K562 (cell line): Measurements from ENCODE around the gene MTRF1L. TPM values are rescaled to one million over a fixed set of nuclear protein-coding genes. Genes with fewer than 3 reads are reported as not detected.
A peak's percentile ranks its signal among the peaks of the same experiment; 100 is the strongest.

Source experiments
- E2F3 ChIP-seq: fragments of 250-450 bp; sonication (Bioruptor Pico); IDR thresholded peaks from 2 replicates; pipeline ENCODE4 v1.4.0; 2020; ENCODE audit warnings: mild to moderate bottlenecking
- ETS2 ChIP-seq: IDR thresholded peaks from 2 replicates; pipeline ENCODE4 v1.6.1; 2016; ENCODE audit warnings: borderline replicate concordance, missing genetic modification characterization, mild to moderate bottlenecking, moderate library complexity, missing compliant biosample characterization; ENCODE audit not compliant: poor library complexity, severe bottlenecking
- FIP1L1 ChIP-seq: fragments of 200-400 bp; formaldehyde crosslinking; IDR thresholded peaks from 2 replicates; pipeline ENCODE4 v1.6.1; 2018; ENCODE audit warnings: mild to moderate bottlenecking, low read depth, low read length; ENCODE audit not compliant: poor library complexity, severe bottlenecking
- HLTF ChIP-seq: fragments of 450-650 bp; IDR thresholded peaks from 2 replicates; pipeline ENCODE4 v1.6.1; 2016
- SP2 ChIP-seq: IDR thresholded peaks from 2 replicates; pipeline ENCODE4 v1.6.1; 2011; ENCODE audit warnings: mild to moderate bottlenecking, low read depth, low read length, moderate library complexity; ENCODE audit not compliant: poor library complexity, severe bottlenecking; ENCODE audit errors: extremely low read depth
- ZNF124 ChIP-seq: sonication (generic); formaldehyde crosslinking; IDR thresholded peaks from 2 replicates; pipeline ENCODE4 v1.8.1; 2022; ENCODE audit warnings: missing genetic modification reagents
- ZNF282 ChIP-seq: sonication (generic); formaldehyde crosslinking; IDR thresholded peaks from 2 replicates; pipeline ENCODE4 v1.8.1; 2023; ENCODE audit warnings: missing genetic modification reagents
- ZNF354B ChIP-seq: fragments of 250-450 bp; sonication (Bioruptor Pico); IDR thresholded peaks from 2 replicates; pipeline ENCODE4 v1.4.0; 2020
- ZNF707 ChIP-seq: fragments of 250-450 bp; sonication (Bioruptor Pico); conservative IDR thresholded peaks from 2 replicates; pipeline ENCODE4 v1.8.0; 2022; ENCODE audit warnings: inconsistent platforms, mild to moderate bottlenecking, moderate library complexity
- polyA plus RNA-seq, 8 experiments: library from polyadenylated mRNA; depleted of rRNA in 4 of 8; stranded (reverse) in 5 of 8; unstranded in 3 of 8; fragments of >200 nt; fragmentation: Nextera tagmentation in 2 of 8; fragmentation: Illumina TruSeq in 1 of 8; extraction: Ambion mirVana in 2 of 8; extraction: Trizol in 1 of 8; gene quantifications; 2 replicates each; pipeline versions ENCODE4 v1.2.1 to v1.2.3, GENCODE V29; 2011 to 2014; ENCODE audit warnings: inconsistent platforms in 1 of 8, missing spikeins in 1 of 8
- total RNA-seq, 7 experiments: library from RNA; depleted of rRNA in 6 of 7; stranded (reverse); fragments of >200 nt in 6 of 7; fragmentation: Illumina TruSeq in 2 of 7; extraction: Trizol in 2 of 7; gene quantifications; 2 replicates each; pipeline versions ENCODE4 v1.2.1 to v1.2.3, GENCODE V29; 2011 to 2021; ENCODE audit warnings: low replicate concordance in 1 of 7
- TF ChIP-seq, protein P1 (sequence below), 2 experiments: fragments of 450-650 bp in 1 of 2; sonication (generic) in 1 of 2; formaldehyde crosslinking in 1 of 2; IDR thresholded peaks; 2 replicates each; pipeline versions ENCODE4 v1.7.1 to v1.9.0; 2016 to 2022; ENCODE audit warnings: inconsistent platforms in 1 of 2, mild to moderate bottlenecking in 1 of 2, missing genetic modification reagents in 1 of 2
- TF ChIP-seq, protein P2 (sequence below): IDR thresholded peaks from 2 replicates; pipeline ENCODE4 v1.6.1; 2016; ENCODE audit warnings: missing genetic modification characterization, missing compliant biosample characterization
- TF ChIP-seq, protein P3 (sequence below): sonication (generic); formaldehyde crosslinking; IDR thresholded peaks from 2 replicates; pipeline ENCODE4 v1.8.1; 2023; ENCODE audit warnings: mild to moderate bottlenecking, missing genetic modification reagents

Gene MTRF1L
- total and polyA plus RNA-seq, 9 of the 15 experiments (the other 6 are each of a cell fraction or from before 2014, with no cell fraction given) = 10.7 to 34.0 (median 30.2) TPM

DNA sequence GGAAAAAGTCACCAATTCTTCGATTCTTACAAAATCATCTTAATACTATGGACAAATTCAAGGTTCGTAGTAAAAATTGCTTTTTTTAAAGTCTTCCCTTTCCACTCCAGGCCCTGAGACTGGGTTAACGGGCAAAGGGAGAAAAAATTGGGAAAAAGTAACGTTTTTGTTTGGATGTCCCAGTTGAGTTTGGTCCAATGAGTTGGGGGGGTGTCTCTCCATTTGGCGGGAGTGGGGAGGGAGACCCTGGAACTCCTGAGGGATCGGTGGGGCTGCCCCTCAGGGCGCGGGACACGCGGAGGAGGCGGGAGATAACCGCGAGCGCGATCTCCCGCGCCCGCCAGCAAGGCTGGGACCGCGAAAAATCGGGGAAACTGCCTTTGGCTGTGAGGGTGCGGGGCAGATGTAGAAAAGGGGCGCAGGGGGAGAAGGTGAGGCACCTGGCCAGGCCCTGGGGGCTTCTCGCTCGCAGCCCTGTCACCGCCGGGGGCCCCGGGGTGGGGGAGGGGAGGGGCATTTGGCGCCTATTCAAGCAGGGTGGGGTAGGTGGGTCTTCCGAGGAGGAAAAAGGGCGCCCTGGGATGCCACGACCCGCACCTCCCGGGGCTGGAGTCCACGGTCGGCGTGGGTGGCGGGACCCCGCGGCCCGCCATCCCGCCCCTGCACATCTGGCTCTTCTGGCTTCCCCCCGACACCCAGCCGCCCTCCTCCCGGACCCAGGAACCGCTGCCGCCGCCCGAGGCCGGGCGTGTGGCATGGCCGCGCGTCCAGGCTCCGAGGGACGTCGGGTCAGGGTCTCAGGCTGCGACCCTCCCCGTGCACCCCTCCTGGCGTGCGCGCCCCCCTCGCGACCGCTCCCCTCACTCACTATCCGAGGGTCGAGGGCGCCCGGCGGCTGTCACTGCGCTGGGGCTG, 20.3 kb downstream of the MTRF1L start (continued):
- TF ChIP-seq, protein P1, sequence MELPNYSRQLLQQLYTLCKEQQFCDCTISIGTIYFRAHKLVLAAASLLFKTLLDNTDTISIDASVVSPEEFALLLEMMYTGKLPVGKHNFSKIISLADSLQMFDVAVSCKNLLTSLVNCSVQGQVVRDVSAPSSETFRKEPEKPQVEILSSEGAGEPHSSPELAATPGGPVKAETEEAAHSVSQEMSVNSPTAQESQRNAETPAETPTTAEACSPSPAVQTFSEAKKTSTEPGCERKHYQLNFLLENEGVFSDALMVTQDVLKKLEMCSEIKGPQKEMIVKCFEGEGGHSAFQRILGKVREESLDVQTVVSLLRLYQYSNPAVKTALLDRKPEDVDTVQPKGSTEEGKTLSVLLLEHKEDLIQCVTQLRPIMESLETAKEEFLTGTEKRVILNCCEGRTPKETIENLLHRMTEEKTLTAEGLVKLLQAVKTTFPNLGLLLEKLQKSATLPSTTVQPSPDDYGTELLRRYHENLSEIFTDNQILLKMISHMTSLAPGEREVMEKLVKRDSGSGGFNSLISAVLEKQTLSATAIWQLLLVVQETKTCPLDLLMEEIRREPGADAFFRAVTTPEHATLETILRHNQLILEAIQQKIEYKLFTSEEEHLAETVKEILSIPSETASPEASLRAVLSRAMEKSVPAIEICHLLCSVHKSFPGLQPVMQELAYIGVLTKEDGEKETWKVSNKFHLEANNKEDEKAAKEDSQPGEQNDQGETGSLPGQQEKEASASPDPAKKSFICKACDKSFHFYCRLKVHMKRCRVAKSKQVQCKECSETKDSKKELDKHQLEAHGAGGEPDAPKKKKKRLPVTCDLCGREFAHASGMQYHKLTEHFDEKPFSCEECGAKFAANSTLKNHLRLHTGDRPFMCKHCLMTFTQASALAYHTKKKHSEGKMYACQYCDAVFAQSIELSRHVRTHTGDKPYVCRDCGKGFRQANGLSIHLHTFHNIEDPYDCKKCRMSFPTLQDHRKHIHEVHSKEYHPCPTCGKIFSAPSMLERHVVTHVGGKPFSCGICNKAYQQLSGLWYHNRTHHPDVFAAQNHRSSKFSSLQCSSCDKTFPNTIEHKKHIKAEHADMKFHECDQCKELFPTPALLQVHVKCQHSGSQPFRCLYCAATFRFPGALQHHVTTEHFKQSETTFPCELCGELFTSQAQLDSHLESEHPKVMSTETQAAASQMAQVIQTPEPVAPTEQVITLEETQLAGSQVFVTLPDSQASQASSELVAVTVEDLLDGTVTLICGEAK (IDR thresholded peaks at IDR 0.05) = no peak
- TF ChIP-seq, protein P1 (CRISPR knock-in tag; IDR thresholded peaks at IDR 0.05) = no peak
- TF ChIP-seq ZNF124 (no peak), ETS2 (tag) (no peak), E2F3 (CRISPR knock-in tag) (peak; percentile 90), FIP1L1 (no peak), SP2 (no peak), HLTF (no peak), ZNF354B (CRISPR knock-in tag) (no peak), ZNF707 (CRISPR knock-in tag) (no peak), ZNF282 (CRISPR knock-in tag) (no peak; the same call in 1 of the 2 replicates)
- TF ChIP-seq, protein P2, sequence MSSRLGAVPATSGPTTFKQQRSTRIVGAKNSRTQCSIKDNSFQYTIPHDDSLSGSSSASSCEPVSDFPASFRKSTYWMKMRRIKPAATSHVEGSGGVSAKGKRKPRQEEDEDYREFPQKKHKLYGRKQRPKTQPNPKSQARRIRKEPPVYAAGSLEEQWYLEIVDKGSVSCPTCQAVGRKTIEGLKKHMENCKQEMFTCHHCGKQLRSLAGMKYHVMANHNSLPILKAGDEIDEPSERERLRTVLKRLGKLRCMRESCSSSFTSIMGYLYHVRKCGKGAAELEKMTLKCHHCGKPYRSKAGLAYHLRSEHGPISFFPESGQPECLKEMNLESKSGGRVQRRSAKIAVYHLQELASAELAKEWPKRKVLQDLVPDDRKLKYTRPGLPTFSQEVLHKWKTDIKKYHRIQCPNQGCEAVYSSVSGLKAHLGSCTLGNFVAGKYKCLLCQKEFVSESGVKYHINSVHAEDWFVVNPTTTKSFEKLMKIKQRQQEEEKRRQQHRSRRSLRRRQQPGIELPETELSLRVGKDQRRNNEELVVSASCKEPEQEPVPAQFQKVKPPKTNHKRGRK (tag) = no peak
- TF ChIP-seq, protein P3, sequence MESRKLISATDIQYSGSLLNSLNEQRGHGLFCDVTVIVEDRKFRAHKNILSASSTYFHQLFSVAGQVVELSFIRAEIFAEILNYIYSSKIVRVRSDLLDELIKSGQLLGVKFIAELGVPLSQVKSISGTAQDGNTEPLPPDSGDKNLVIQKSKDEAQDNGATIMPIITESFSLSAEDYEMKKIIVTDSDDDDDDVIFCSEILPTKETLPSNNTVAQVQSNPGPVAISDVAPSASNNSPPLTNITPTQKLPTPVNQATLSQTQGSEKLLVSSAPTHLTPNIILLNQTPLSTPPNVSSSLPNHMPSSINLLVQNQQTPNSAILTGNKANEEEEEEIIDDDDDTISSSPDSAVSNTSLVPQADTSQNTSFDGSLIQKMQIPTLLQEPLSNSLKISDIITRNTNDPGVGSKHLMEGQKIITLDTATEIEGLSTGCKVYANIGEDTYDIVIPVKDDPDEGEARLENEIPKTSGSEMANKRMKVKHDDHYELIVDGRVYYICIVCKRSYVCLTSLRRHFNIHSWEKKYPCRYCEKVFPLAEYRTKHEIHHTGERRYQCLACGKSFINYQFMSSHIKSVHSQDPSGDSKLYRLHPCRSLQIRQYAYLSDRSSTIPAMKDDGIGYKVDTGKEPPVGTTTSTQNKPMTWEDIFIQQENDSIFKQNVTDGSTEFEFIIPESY (CRISPR knock-in tag) = peak; percentile 27; the same call in 1 of the 2 replicates
